ENCODE results near the gene EPG5.
A peak's percentile ranks its signal among the peaks of the same experiment; 100 is the strongest.
"Not testable (repeated sequence)": the region's sequence is repeated elsewhere in the genome, so short reads cannot be mapped to it uniquely, and the experiment has no call there.

Gene EPG5

DNA sequence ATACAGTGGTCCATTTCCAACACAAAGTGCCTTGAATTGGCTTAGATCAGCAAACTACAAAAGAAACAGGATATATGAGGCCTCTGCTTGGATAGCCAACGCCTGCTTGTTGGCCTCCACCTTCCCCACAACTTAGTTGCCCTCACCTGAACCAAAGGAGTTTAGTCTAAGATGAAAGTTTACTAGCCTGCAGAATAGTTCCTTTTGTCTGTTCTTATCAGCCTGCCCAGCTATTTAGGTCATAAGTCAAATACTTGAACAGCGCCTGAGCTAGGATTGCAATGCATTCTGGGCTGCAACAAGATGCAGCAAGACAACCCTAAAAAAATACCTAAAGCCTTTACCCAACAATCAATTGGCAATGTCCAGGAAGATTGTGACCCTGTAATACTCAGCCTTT, 13.1 kb upstream of the EPG5 start:
- no peak overlapping the region for H3K4me3 ChIP-seq (ENCODE audit: low read length)
- DNase-seq (ENCODE audit: low read depth): no peak
- TF ChIP-seq, protein P1, sequence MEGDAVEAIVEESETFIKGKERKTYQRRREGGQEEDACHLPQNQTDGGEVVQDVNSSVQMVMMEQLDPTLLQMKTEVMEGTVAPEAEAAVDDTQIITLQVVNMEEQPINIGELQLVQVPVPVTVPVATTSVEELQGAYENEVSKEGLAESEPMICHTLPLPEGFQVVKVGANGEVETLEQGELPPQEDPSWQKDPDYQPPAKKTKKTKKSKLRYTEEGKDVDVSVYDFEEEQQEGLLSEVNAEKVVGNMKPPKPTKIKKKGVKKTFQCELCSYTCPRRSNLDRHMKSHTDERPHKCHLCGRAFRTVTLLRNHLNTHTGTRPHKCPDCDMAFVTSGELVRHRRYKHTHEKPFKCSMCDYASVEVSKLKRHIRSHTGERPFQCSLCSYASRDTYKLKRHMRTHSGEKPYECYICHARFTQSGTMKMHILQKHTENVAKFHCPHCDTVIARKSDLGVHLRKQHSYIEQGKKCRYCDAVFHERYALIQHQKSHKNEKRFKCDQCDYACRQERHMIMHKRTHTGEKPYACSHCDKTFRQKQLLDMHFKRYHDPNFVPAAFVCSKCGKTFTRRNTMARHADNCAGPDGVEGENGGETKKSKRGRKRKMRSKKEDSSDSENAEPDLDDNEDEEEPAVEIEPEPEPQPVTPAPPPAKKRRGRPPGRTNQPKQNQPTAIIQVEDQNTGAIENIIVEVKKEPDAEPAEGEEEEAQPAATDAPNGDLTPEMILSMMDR (conservative IDR thresholded peaks at IDR 0.05; ENCODE audit: low read length): no peak

DNA sequence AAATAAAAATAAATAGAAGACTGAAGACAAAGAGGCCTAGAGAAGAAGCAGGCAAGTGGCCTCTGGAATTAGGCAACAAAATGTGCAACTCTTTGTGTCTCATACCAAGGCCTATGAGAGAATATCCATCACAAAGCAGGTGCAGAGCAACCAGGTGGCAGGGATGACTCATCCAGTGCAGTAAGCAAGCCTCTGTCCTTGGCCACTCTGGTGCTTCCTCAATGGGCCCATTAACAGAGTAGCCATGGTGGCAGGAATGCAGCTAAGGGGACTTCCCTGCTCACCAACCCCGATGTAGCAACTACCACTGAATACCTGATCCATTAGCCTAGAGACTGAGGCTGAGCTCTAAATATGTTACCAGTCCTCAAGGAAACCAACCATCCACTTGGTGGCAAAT, 11.0 kb upstream of the EPG5 start:
- H3K4me3 ChIP-seq (ENCODE audit: low read length): no peak overlapping the region
- DNase-seq (ENCODE audit: low read depth): no peak
- TF ChIP-seq, protein P1 (conservative IDR thresholded peaks at IDR 0.05; ENCODE audit: low read length): no peak

DNA sequence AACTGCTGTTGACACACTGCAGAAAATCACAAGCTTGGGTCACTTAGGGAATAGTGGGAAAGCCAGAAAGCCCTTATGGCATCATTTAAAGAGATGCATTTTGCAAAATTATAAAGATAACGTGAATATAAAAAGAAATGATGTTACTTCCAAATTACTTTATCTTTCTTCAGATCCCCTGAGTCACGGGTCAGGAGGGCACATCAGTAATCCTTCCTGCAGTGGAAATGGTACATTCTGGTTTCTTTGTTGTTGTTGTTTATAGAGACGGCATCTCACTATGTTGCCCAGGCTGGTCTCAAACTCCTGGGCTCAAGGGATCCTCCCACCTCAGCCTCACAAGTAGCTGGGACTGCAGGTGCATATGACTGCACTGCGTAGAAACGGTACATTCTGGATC, 9.8 kb upstream of the EPG5 start:
- H3K4me3 ChIP-seq (ENCODE audit: low read length): no peak overlapping the region
- TF ChIP-seq, protein P1 (conservative IDR thresholded peaks at IDR 0.05; ENCODE audit: low read length): no peak
- DNase-seq (ENCODE audit: low read depth): no peak

DNA sequence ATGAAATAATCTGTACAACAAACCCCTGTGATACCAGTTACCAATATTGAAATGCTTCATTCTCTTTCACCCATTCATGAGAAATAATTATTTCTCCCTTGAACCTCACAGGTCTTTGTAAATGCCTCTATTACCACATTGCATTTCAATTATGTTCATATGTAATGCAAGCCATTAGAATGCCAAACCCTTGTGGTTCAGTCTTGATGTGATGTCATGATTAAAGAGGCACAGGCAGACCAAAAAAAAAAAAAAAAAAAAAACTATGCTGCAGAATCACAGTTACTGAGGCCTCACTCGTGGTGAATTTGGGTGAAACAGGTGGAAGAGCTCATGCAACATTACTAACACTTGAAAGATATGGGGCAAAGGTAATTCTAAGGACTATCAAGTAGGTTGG, 9.4 kb upstream of the EPG5 start:
- peak; percentile 72 for DNase-seq (ENCODE audit: low read depth)
- TF ChIP-seq, protein P1 (conservative IDR thresholded peaks at IDR 0.05; ENCODE audit: low read length): no peak
- H3K4me3 ChIP-seq (ENCODE audit: low read length): no peak overlapping the region

DNA sequence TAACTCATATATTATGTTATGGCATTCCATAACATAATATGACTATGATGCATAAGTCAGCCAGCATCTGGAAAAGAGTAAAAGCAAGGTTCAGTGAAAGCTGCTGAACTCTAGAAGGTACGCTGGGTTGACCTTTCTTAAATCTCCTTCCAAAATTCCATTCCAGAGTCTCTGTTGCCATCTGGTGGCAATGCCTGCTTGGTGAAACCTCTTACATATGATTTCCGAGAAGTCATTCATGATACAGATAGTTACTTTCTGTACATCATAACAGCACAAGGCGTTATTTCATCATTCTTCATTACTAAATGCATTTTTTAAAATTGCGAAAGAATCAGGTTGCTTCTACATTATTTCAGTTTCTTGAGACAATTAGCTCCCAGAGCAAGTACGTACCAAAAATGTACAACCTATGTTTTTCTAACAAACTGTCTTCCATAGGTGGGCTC, 7.0 kb upstream of the EPG5 start:
- TF ChIP-seq, protein P1 (conservative IDR thresholded peaks at IDR 0.05; ENCODE audit: low read length): peak; percentile 96
- H3K4me3 ChIP-seq (ENCODE audit: low read length): no peak overlapping the region
- peak; percentile 84 for DNase-seq (ENCODE audit: low read depth)

DNA sequence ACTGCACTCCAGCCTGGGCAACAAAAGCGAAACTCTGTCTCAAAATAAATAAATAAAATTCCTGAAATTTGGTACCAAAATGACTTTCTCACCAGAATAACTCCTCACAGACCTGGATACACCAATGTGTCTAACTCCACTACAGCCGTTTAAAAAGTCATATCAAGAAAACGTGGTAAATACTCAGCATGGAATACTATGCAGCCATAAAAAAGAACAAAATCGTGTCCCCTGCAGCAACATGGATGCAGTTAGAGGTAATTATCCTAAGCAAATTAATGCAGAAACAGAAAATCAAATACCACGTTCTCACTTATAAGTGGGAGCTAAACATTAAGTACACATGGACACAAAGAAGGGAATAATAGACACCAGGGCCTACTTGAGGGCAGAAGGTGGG, 2.2 kb downstream of the EPG5 start:
- not testable (repeated sequence) for DNase-seq (ENCODE audit: low read depth); H3K4me3 ChIP-seq (ENCODE audit: low read length)

DNA sequence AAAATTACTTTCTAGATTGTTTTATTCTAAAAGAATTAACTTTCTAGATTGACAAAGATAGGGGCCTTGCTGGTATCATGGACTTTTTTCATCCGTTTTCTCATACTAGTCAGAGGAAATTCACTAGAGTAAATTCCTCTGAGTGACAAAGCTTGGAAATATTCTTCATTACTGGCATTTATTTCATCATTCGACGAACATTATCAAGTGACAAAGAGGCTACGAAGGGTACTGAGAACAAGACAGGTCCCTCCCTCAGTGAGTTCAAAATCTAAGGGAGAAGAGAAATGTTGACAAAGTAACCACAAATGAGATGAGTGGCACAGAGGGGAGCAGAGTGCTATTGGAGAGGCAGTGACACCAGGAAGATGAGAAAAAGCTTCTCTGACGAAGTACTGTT, 4.3 kb downstream of the EPG5 start:
- no peak overlapping the region for H3K4me3 ChIP-seq (ENCODE audit: low read length)
- TF ChIP-seq, protein P1 (conservative IDR thresholded peaks at IDR 0.05; ENCODE audit: low read length): no peak
- peak; percentile 80 for DNase-seq (ENCODE audit: low read depth)

DNA sequence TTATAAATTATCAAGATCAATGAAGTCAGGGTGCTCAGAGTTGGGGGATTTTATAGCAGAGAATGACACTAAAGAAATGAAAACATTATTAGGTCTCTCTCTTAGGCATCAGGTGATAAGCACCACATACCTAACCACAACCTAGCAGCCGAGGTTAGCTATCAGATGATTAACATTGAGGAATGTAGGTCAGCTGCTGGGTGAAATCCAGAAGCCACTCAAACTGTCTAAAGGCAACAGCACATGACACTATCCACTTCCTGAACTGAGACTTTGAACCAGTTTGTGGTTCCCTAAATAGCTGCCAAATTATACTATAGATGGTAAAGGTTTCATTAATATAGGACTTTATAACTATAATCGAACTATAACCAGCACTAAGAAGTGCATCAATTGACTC, 4.7 kb downstream of the EPG5 start:
- TF ChIP-seq, protein P1 (conservative IDR thresholded peaks at IDR 0.05; ENCODE audit: low read length): no peak
- no peak overlapping the region for H3K4me3 ChIP-seq (ENCODE audit: low read length)
- DNase-seq (ENCODE audit: low read depth): peak; percentile 72

DNA sequence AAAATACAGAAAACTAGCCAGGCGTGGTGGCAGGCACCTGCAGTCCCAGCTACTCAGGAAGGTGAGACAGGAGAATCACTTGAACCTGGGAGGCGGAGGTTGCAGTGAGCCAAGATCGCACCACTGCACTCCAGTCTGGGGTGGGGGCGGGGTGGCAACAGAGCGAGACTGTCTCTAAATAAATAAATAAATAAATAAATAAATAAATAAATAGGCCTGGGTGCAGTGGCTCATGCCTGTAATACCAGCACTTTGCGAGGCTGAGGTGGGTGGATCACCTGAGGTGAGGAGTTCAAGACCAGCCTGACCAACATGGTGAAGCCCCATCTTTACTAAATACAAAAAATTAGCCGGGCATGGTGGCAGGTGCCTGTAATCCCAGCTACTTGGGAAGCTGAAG, 7.6 kb downstream of the EPG5 start:
- DNase-seq (ENCODE audit: low read depth); H3K4me3 ChIP-seq (ENCODE audit: low read length): not testable (repeated sequence)
